ENCODE measurements around the gene LDAH.

Gene LDAH

DNA sequence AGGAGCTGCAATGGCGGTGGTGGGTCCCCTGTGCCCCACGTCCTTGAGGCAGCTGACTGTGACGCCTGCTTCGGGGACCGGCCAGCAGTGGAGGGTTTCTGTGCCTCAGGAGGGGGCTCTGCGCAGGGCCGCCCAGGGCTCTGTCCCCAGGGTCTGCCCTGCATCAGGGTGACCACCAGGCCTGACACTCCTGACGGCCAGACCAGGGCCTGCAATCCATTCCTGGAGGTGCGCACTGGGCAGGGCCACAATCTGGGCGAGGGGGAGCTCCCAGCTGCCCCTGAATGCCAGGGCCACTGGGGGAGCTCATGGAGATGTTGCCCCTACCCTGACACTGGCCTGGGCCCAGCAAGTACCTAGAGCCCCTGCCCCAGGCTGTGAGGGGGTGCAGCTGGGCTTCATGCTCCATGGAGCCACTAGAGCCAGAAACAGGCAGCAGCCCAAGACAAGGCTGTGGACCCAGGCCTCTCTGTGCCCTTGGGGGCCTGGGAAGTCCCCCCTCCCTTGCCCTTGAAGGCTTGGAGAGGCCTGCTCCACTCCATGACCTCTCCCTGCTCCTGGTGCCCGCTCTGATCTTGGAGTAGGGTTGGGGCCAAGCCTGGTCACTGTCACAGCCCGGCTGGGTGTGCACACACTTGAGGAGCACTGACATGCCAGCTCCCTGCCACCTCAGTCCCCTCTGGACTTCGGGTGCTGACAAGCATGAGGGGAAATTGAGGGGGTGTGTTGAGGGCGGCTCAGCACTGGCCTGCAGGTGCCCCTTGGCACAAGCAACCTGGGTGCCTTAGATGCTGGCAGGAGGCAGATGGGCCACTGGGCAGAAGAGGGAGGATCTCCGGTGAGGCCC is 55.9 kb downstream of the LDAH start:
- no peak for DNase-seq

DNA sequence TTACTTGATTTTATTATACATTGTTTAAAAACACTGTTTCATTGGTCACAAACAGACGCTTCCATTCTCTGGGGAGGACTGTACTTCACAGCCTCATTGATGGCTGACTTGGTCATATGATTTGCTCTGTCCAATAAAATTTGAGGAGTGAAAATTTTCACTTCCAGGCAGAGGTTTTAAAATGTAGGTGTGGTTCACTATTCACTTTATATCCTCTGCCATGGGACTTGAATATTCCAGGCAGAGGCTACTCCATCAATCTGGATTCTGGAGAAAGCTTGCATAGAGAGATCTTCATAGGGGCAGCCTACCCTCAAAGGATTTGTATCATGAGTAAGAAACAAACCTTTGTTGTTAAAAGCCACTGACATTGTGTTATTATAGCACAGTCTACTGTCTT is 56.7 kb downstream of the LDAH start:
- DNase-seq: no peak

DNA sequence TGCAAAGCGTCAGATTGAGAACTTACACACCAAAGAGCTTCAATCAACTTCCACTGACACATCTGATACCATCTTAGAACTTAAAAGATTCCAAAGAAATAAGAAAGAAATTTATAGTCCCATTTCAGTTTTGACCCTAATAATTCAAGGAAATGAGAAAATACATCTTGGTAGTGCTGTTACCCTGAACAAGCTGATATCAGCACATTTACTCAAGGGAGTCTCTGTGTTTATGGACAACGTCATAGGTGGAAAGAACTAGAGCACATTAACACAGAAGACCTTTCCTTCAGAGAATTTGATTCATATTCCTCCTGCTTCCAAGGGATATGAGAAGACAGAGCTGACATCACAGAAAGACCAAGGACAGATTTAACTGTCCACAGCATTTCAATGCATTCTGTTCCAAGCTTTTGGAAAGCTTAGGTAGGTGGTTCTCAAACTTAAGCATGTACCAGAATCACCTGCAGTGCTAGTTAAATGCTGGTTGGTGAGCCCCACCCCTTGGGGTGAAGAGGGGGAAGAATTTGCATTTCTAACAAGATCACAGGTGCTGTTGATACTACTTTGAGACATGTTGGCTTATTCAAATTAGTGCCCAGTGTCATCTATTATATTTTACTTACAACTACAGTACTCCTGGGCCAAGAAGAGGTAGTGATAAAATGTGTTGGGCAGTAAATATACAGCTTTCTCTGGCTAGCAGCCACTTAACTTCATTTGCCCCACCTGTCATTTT is 59.8 kb downstream of the LDAH start:
- DNase-seq: no peak

DNA sequence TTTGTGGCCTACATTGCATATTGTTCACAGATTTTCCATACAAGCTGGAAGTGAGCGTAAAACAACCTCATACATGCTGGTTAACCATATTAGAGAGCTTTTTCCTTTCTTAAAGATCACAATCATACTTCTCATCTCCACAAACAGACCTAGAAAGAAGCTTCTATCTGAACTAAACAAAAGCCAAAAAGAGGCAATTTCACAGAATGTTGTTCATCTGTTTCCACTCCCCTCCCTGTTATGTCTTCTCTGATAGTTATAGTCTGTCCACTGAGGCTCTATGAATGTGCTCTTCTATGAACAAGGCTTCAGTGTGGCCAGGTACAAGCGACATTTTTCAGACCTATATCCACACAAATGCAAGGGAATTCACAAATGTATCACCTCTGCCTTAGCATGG is 63.4 kb downstream of the LDAH start:
- no peak for DNase-seq

DNA sequence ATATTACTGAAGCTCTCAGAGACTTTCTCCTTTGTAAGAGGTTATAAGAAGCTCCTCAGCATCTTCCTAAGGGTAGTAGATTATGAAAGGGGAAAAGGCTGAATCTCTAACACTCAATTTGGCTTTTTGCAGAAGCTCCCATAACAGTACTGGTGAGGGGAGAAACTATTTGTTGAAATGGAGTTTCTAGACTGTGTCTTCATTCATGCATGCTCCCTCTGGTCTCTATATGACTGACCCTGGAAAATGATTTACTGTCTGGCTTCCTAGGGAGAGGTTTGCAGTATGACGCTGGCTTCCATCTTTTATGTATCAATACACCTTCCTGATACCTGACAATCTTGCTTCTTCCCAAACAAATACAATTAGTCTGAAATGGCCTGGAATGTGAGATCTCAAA is 63.9 kb downstream of the LDAH start:
- DNase-seq: no peak

DNA sequence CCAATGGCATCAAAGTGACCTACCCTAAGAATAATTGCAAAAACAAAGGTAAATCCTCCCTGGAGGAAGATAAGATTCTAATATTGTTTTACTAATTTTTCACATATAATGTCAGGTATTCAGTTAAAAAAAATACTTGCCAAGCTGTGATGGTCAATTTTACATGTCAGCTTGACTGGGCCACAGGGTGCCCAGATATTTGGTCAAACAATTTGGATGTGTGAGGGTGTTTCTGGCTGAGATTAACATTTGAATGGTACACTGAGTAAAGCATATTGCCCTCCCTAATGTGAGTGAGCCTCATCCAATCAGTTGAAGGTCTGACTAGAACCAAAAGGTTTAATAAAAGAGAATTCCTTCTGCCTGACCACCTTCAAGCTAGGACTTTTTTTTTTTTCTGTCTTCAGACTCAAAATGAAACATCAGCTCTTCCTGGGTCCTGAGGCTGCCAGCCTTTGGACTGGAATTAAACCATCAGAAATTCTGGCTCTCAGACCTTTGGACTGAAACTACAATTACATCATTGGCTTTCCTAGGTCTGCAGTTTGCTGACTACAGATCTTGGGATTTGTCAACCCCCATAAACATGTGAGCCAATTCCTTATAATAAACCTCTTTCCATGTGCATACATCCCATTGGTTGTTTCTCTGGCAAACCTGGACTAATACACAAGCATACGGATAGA is 65.4 kb downstream of the LDAH start:
- DNase-seq: no peak

DNA sequence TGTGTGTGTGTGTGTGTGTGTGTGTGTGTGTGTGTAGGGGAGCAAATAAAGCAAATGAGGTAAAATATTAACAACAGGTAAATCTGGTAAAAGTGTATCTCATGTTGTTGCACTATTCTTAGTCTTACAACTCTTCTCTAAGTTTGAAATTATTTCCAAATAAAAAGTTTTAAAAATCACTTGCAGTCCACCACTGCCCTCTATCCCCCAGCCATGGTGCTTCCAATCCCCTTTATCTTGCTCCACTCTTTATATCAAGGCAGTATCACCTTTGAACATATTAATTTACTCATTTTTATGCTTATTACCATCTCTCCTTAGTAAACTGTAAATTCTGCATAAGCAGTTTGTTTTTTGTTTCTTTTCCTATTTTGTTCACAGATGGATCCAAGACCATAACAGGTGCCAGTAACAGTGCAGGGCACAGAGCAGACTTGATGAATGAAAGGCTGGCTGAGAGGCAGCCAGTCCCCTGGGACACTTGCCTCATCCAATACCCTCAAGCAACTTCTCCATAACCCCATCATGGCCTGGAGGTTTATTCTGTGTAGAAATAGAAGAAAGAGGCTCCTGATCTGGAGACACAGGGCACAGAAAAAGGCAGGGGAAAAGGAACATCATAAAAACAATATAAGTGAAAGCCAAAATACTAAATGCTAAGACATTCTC is 67.6 kb downstream of the LDAH start:
- DNase-seq: no peak

DNA sequence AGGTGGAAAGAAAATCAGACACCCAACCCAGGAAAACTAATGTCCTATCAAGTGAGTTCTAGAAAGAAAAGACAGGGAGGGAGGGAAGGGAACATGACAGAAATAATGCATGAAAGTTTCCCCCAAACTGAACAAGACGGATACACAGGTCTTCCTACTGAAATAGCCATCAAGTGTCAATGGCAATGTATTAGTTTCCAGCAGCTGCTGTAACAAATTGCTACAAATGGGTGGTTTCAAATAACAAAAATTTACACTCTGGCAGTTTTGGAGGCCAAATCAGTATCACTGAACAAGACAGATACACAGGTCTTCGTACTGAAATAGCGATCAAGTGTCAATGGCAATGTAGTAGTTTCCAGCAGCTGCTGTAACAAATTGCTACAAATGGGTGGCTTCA is 70.6 kb downstream of the LDAH start:
- no peak for DNase-seq

DNA sequence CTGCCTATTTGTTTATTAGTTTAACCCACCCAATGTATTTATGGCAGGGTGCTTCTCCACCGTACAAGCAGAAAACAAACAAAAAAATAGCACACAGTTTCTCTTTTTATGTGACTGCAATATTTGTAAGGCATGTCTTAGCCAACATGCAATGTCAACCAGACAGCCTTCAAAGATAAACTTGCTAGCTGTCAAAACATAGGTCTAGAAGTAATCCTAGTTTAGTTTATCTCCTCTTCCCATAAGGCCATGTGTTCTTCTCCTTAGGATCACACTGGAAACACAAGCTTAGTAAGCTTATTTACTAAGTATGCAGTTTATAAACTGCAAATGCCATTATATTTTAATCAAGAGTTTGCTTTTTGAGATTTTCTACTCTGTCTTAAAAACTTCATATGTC is 75.6 kb downstream of the LDAH start:
- DNase-seq: no peak

DNA sequence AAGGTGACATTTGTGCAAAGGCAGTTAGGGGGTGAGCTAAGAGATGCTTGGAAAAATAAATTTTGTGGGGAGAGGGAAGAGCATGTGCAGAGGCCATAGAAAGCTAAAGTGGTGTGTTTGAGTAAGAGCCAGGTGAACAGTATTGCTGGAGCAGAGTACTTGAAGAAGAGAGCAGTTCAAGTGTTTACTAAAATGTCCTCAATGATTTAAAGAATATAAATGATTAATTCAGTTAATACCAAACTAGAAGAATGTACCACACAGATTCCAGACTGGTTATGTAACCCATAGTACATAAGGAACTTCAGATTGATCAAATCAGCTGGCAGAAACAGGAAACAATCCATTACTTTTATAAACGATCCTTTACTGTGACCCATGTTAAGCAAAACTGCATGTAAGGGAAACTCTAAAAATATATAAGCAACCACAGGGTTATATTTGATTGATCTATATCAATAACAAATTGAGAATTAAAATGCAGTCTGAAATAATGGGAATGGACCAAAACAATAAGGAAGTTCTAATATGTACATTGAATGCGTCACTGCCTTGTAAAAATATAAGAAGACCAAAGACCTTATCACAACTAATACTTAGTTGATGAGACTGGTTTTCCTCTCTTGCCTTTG is 76.9 kb downstream of the LDAH start:
- DNase-seq: no peak

DNA sequence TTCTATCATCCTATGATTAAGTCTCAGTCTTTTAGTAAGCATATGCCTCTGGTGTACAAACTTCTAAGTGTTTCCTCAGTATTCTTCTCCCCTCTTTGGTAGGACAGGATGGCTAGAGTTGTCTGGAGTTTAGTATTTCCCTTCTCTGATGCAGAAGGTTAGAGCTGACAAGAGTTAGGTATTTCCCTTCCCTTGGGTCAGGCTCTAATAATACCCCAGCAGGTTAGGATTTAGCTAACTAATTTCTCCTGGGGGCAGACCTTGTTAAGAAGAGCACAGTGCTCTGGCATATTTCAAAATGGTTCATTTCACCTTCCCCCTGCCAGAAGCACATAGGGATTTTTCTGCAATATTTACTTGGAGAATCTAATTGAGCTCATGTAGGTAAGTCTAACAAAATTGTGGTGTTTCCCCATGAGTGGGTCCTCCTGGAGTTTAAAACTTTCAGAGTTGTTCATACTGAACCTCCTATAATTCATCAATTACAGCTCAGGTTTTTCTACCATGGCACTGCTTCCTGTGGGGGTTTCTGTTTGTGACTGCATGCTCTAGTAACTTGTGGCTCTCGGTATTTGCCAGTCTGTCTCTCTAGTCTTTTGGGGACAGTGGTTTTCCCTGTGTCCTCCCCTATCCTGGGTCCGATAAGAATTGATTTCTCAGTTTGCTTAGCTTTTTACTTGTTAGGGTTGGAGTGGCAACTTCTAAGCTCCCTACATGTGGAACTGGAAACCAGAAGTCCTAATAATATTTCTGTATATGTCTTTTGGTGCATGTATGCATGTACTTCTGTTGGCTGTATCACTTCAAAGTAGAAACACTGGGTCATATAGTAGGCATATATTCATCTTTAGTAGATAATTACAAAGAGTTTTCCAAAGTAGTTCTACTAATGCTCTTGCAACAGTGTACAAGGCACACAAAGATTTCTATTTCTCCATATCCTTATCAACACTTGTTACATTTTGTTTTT is 78.2 kb downstream of the LDAH start:
- no peak for DNase-seq

DNA sequence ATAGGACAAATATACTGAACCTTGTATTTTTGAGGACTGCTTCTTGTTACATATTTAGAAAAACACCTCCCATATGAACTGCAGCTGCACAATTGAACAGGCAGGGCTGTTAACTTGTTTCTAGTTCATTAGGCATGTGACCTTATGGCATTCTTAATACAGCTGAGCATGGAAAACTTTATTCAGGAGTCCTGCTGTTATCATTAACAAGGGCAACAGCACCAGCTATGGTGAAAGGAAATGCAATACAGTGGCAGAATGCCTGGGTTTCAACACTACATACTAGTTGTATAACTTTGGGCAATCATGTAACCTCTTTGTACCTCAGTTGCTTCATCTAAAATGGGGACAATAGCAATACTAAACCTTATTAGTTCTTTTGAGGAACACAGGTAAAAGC is 84.1 kb downstream of the LDAH start:
- no peak for DNase-seq

DNA sequence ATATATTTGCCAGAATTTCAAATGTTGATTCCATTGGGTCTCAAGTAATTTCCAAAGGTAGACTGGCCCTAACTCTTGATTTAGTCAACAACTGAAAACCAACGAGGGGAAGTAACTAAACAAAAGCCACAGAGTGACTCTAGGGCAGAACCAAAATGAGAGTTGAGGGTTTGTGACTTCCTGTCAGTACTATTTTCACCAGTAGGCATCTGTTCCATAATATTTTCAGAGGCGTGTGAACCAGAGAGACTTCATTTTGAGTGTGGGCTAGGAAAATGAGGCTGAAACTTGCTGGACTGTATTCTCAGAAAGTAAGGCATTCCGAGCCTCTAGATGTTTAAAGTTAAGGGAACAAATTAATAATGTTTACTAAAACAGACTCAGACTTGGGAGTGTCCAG is 85.4 kb downstream of the LDAH start:
- DNase-seq: no peak

DNA sequence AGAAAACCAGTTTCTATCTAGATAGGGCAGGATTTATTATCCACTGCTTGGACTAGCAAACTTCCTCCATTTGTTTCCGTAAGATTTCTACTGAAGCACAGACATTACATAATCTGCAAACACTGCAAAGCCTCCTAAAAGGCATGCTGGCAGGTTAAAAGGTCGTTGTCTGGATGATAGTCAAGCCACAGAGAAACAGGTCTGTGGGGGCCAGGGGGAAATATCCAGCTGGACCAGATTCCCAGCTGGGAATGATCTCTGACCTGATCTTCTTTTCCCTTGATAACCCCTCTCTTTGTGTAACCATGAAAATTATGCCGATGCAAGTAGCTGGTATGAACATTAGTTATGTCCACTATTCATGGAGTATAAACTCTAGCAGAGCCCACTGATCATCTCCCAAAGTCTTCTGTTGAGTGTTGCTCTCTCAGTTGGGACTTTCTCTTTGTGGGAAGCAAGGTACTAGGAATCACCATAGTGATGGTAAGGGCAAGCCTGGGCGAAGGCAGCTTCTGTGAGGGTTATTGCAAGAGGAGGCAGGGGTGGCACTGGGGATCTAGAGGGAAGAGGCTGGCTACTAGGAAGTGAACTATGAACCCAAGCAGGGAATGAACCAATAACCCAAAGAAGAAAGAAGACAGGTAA is 94.7 kb downstream of the LDAH start:
- DNase-seq: no peak

DNA sequence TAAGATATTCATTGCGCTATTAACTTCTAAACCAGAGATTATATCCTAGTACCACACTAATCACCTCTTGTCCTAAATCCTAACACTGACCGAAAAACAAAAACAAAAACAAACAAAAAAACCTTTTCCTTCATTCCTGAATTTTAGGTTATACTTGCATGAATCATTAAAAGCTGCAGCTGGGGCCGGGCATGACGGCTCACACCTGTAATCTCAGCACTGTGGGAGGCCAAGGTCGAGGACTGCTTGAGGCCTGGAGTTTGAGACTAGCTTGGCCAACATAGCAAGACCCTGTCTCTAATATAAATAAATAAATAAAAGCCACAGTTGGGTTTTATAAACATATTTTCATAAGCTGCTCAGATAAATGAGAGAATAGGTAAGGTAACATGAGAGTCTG is 96.0 kb downstream of the LDAH start:
- DNase-seq: no peak

DNA sequence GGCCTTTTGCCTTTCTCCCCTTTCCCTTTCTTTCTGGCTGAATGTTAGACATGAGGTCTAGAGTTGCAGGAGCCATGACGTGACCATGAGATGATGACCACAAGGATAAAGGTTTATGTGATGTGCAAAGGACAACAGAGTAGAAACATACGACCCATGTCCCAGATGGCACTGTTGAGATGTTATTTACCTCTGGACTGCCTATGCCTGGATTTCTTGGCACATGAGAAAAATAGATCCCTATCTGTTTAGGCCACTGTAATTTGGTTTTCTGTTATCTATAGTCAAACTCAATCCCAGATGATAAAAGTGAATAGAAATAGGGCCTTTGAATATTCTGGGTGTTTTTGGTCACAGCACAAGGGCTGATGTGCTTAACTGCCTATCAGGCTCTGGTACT is 97.1 kb downstream of the LDAH start:
- no peak for DNase-seq

DNA sequence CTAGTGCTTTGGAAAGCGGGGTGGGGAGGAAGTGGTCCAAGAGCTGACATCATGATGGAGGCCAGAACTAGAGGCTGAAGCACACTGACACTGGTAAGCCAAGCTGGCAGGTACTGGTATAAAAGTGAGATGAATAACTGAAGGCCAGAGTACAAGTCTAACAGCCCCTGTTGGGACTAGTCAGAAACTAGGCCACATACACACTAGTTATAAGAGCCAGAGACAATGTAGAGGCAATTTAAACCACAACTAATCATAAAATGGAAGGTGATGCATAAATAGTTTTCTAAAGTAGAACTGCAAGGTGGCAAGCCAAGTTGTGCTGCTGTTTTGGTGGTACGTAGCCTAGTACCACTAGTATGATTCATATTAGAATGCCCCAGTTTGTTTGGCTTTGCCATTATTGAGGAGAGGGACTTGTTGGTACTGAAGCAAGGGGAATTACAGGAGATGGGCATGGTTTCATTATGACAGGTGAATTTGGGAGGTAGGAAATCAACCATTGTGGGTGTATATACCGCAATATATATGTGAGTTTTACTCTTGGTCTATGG is 98.3 kb downstream of the LDAH start:
- no peak for DNase-seq

DNA sequence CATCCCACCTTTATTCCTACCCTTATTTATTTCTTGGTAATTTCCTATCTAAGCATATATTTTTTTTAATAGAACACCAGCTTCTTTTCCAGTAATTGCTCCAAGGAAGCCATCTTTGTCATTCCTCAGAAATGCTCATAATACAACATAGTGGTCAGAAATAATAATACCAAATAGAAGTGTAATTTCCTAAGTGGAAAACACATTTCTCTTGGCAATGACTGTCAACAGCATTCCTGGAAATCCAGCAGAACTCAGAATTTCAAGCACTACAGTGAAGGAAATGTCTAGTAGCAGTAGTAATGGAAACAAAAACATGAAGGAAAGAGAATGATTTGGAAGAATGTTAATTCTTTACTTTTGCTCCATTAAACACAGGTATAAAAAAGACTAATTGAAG is 99.4 kb downstream of the LDAH start:
- no peak for DNase-seq

DNA sequence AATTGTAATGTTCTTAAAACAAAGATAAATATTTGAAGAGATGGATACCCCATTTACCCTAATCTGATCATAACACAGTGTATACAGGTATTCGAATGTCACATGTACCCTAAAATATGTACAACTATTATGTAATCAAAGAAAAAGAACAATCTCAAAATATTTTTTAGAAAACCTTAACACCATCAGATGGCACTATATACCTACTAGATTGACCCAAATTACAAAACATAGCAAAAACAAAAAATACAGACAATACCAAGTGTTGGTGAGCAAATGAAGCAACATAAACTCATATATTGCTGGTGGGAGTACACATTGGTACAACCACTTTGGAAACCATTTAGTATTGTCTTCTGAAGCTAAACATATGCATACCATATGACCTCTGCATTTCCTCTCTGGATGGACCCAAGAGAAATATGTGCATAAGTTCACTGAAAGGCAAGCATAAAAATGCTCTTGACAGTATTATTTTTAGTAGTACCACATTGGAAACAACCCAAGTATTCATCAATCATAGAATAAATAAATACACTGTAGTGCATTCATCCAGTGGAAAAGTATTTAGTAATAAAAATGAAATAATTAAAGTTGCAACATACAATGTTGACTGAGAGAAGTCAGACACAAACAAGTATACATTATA is 100.2 kb downstream of the LDAH start:
- DNase-seq: no peak

DNA sequence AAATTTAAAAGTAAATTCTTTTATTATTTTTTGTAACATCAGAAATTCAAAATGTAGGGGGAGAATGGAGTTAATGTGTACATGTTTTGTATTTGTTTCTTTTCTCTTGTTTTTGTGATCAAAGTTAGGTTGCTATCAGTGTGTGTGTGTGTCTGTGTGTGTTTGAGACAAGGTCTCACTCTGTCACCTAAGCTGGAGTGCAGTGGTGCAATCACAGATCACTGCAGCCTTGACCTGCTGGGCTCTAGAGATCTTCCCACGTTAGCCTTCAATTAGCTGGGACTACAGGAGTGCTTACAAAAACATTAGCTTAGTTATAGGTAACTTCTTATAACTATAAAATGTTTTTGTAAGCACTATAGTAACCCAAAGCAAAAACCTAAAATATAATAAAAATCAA is 105.3 kb downstream of the LDAH start:
- DNase-seq: no peak

Measured in stimulated activated CD4-positive, alpha-beta T cell treated with anti-CD3 and anti-CD28 coated beads, Interleukin-1b, Interleukin-23, amount 100 ng/mL, for 48 hours (primary cell).